K562 (cell line): ENCODE measurements around the gene HCFC1R1. TPM values are rescaled to one million over a fixed set of nuclear protein-coding genes. Genes with fewer than 3 reads are reported as not detected.

Source experiments
- ATAC-seq: fragments of 200-7000 bp; cut with Tn5 transposase; 3 replicates; pipeline ENCODE4 v1.9.1; 2020; ENCODE audit warnings: moderate library complexity
- BruUV-seq: library from RNA; stranded (reverse); fragments of 400-500 nt; replicated peaks from 2 replicates; lab custom pipeline; 2021; lab: Mats Ljungman, UMichigan
- CTCF ChIA-PET: fragments of 300-600 bp; formaldehyde crosslinking; extraction: SDS; loops from one replicate; lab custom pipeline; 2021; ENCODE audit warnings: low intra/inter-chr PET ratio; lab: Yijun Ruan, JAX
- POLR2A ChIA-PET: fragments of 300-600, 350-650 bp; sonication (Branson Sonifier 250); formaldehyde crosslinking; extraction: SDS; loops from one replicate; lab custom pipeline; 2021; ENCODE audit warnings: antibody characterized with exemption, inconsistent platforms; lab: Yijun Ruan, JAX
- DNase-seq, 4 experiments: peaks; one replicate each; pipeline versions ENCODE4 v3.0.0 to v3.0.0-alpha.2; 2011 to 2018; ENCODE audit warnings: low spot score in 3 of 4, mixed read lengths in 3 of 4; ENCODE audit errors: extremely low read depth in 1 of 4
- FAIRE-seq: peaks from 2 replicates; lab custom pipeline; 2011; peaks lifted over from hg19 to GRCh38; lab: Jason Lieb, UNC
- H2AFZ ChIP-seq: 2 replicates; pipeline ENCODE4 v1.6.0; 2011; ENCODE audit warnings: low read depth, low read length, control low read depth, inconsistent platforms
- H3K27ac ChIP-seq: fragments of 200-600 bp; 3 replicates; pipeline ENCODE4 v1.8.0; 2011; ENCODE audit warnings: low read depth, mild to moderate bottlenecking, control low read depth, inconsistent platforms, low read length, moderate library complexity, mixed read lengths; ENCODE audit errors: extremely low read depth
- H3K27me3 ChIP-seq, 2 experiments: fragments of 300-600 bp in 1 of 2; 2 replicates in 1 of 2; 3 replicates in 1 of 2; pipeline versions ENCODE4 v1.6.0 to v1.8.0; 2011; ENCODE audit warnings: inconsistent platforms in 2 of 2, low read length in 2 of 2, mild to moderate bottlenecking in 1 of 2, mixed read lengths in 1 of 2, moderate library complexity in 1 of 2; ENCODE audit not compliant: control insufficient read depth in 2 of 2, insufficient read depth in 2 of 2
- H3K36me3 ChIP-seq: fragments of 300-600 bp; 3 replicates; pipeline ENCODE4 v1.8.0; 2011; ENCODE audit warnings: mild to moderate bottlenecking, low read length, inconsistent platforms; ENCODE audit not compliant: control insufficient read depth, insufficient read depth
- H3K4me1 ChIP-seq, 2 experiments: fragments of 200-600 bp in 1 of 2; replicated peaks in 1 of 2; 2 replicates in 1 of 2; 3 replicates in 1 of 2; pipeline versions ENCODE4 v1.5.1 to v1.8.0; 2011; ENCODE audit warnings: inconsistent platforms in 2 of 2, low read length in 2 of 2, mild to moderate bottlenecking in 1 of 2, mixed read lengths in 1 of 2, moderate library complexity in 1 of 2; ENCODE audit not compliant: control insufficient read depth in 2 of 2, insufficient read depth in 2 of 2
- H3K4me2 ChIP-seq: 2 replicates; pipeline ENCODE4 v1.6.1; 2011; ENCODE audit warnings: low read length, control low read depth, inconsistent platforms, mixed read lengths; ENCODE audit not compliant: insufficient read depth
- H3K4me3 ChIP-seq: fragments of 200-600 bp; sonication (generic), shearing (Covaris generic); 2 replicates; pipeline ENCODE4 v1.5.1; 2016; ENCODE audit warnings: control low read depth, inconsistent platforms
- H3K79me2 ChIP-seq: fragments of 200-600 bp; 3 replicates; pipeline ENCODE4 v1.8.0; 2011; ENCODE audit warnings: low read length, inconsistent platforms; ENCODE audit not compliant: control insufficient read depth, insufficient read depth
- H3K9ac ChIP-seq, 2 experiments: 2 replicates each; pipeline versions ENCODE4 v1.6.0 to v1.6.1; 2011; ENCODE audit warnings: low read depth in 2 of 2, low read length in 2 of 2, control low read depth in 1 of 2, inconsistent platforms in 1 of 2, mild to moderate bottlenecking in 1 of 2, mixed read lengths in 1 of 2; ENCODE audit not compliant: insufficient read depth in 1 of 2
- H3K9me1 ChIP-seq: one replicate; pipeline ENCODE4 v1.6.0; 2011; ENCODE audit warnings: inconsistent platforms, mild to moderate bottlenecking, low read length, moderate library complexity; ENCODE audit not compliant: control insufficient read depth, insufficient read depth
- H3K9me3 ChIP-seq: replicated peaks from 2 replicates; pipeline ENCODE4 v1.5.1; 2011; ENCODE audit warnings: low read depth, low read length, inconsistent platforms; ENCODE audit not compliant: control insufficient read depth, insufficient read depth
- H4K20me1 ChIP-seq: replicated peaks from 2 replicates; pipeline ENCODE4 v1.6.1; 2011; ENCODE audit warnings: low read length, inconsistent platforms, mixed read lengths; ENCODE audit not compliant: control insufficient read depth, insufficient read depth
- HCFC1 ChIP-seq: IDR thresholded peaks from 2 replicates; pipeline ENCODE4 v1.6.1; 2012; ENCODE audit warnings: low read depth, low read length, improper control_type of control experiment
- RBFOX2 ChIP-seq: fragments of 200-400 bp; formaldehyde crosslinking; IDR thresholded peaks from 2 replicates; pipeline ENCODE4 v1.6.1; 2017; ENCODE audit warnings: low read depth, mild to moderate bottlenecking, low read length, moderate library complexity
- ZKSCAN1 ChIP-seq: fragments of 150-350 bp; IDR thresholded peaks from 2 replicates; pipeline ENCODE4 v1.6.1; 2016; ENCODE audit warnings: low read depth, low read length
- ZNF695 ChIP-seq: fragments of 450-650 bp; formaldehyde crosslinking; IDR thresholded peaks from 2 replicates; pipeline ENCODE4 v1.4.0; 2020; ENCODE audit warnings: mild to moderate bottlenecking, moderate library complexity
- WGBS: fragments of 100-300 bp; shearing (Covaris generic); methylation state at CpG from one replicate; pipeline ENCODE4 v1.1.6; 2016; ENCODE audit warnings: low coverage, mixed read lengths; ENCODE audit not compliant: insufficient coverage; ENCODE audit errors: missing lambda C conversion rate; 5-methylcytosine and 5-hydroxymethylcytosine counted together
- in situ Hi-C: fragments of 300-500 bp; cut with MboI; formaldehyde crosslinking; loops from 4 replicates; pipeline ENCODE4 v1.15.0; 2018; ENCODE audit warnings: inconsistent platforms, mixed read lengths
- intact Hi-C: fragments of 100-400 bp; cut with micrococcal nuclease; formaldehyde crosslinking; loops from 2 replicates; pipeline ENCODE4 v1.14.2; 2022
- polyA plus RNA-seq, 8 experiments: library from polyadenylated mRNA; depleted of rRNA in 4 of 8; stranded (reverse) in 5 of 8; unstranded in 3 of 8; fragments of >200 nt; fragmentation: Nextera tagmentation in 2 of 8; fragmentation: Illumina TruSeq in 1 of 8; extraction: Ambion mirVana in 2 of 8; extraction: Trizol in 1 of 8; gene quantifications; 2 replicates each; pipeline versions ENCODE4 v1.2.1 to v1.2.3, GENCODE V29; 2011 to 2014; ENCODE audit warnings: inconsistent platforms in 1 of 8, missing spikeins in 1 of 8
- total RNA-seq, 7 experiments: library from RNA; depleted of rRNA in 6 of 7; stranded (reverse); fragments of >200 nt in 6 of 7; fragmentation: Illumina TruSeq in 2 of 7; extraction: Trizol in 2 of 7; gene quantifications; 2 replicates each; pipeline versions ENCODE4 v1.2.1 to v1.2.3, GENCODE V29; 2011 to 2021; ENCODE audit warnings: low replicate concordance in 1 of 7
- TF ChIP-seq, protein P1 (sequence below): fragments of 250-450 bp; sonication (Bioruptor Pico); IDR thresholded peaks from 2 replicates; pipeline ENCODE4 v1.5.0; 2021
- TF ChIP-seq, protein P2 (sequence below), 2 experiments: fragments of 150-350 bp in 1 of 2; IDR thresholded peaks; 2 replicates each; pipeline ENCODE4 v1.6.1; 2012 to 2016; ENCODE audit warnings: low read depth in 2 of 2, low read length in 2 of 2, mild to moderate bottlenecking in 1 of 2, moderate library complexity in 1 of 2
- TF ChIP-seq, protein P3 (sequence below): fragments of 150-350 bp; conservative IDR thresholded peaks from 2 replicates; pipeline ENCODE4 v1.6.1; 2014; ENCODE audit warnings: low read length

Gene HCFC1R1
- total and polyA plus RNA-seq, 9 of the 15 experiments (the other 6 are each of a cell fraction or from before 2014, with no cell fraction given) = 2.2 to 29.0 (median 11.2) TPM

DNA sequence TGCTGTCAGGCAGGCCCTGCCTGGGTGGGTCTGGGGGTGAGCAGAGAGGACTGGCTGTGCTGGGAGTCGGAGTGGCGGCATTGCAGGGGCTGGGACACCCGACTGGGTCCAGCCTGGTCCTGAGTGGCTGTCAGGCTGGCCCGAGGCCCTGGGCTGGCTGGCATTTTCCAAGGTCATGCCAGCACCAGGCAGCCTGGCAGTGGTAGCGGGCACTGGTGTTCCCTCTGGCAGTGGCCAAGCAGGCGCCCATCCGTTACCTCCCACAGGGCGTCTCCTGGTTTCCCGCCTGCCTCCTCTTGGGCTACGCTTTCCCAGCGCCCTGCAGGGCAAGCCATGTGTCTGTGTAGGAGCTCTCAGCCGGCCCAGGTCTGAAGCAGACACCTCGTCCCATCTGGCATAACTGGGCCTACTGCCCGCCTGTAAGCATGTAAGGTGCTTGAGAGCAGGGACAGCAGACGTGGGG, 37.8 kb downstream of the HCFC1R1 start:
- Histone ChIP-seq H3K9me1 (no peaks in the 10 kb centered on the region), H3K9me3 (no peaks in the 10 kb centered on the region), H4K20me1 (no peaks in the 10 kb centered on the region), H3K9ac (peak overlapping the region in 1 of 2 experiments; percentile 23; a peak in 2 of 4 replicates), H3K4me1 (peaks cover 19 to 71% of the 10 kb centered on the region in 2 experiments), H3K4me3 (no peak overlapping the region), H3K79me2 (peaks cover 2% of the 10 kb centered on the region; the same call in 2 of the 3 replicates), H3K36me3 (no peaks in the 10 kb centered on the region), H3K27ac (no peak overlapping the region), H3K4me2 (no peak overlapping the region), H3K27me3 (no peaks in the 10 kb centered on the region), H2AFZ (no peak overlapping the region)
- intact Hi-C loops = no loop called here
- no peak for DNase-seq
- 65% methylated on average over 15 of the region's 15 CpGs for WGBS
- ChIA-PET POLR2A (interaction anchor here (1.0 kb wide), 1 partner anchor 14 kb away, joined by 3 read pairs; no protein-coding TSS in a partner anchor), CTCF (no interaction called here)
- in situ Hi-C loops = no loop called here
- no TSS peak for BruUV-seq
- TF ChIP-seq, protein P1, sequence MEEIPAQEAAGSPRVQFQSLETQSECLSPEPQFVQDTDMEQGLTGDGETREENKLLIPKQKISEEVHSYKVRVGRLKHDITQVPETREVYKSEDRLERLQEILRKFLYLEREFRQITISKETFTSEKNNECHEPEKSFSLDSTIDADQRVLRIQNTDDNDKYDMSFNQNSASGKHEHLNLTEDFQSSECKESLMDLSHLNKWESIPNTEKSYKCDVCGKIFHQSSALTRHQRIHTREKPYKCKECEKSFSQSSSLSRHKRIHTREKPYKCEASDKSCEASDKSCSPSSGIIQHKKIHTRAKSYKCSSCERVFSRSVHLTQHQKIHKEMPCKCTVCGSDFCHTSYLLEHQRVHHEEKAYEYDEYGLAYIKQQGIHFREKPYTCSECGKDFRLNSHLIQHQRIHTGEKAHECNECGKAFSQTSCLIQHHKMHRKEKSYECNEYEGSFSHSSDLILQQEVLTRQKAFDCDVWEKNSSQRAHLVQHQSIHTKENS (CRISPR knock-in tag) = no peak
- 0 out of 2 replicates have a peak, but pooled peaks have one; percentile 51 for TF ChIP-seq ZKSCAN1
- FAIRE-seq = no peak
- ATAC-seq = no peak

DNA sequence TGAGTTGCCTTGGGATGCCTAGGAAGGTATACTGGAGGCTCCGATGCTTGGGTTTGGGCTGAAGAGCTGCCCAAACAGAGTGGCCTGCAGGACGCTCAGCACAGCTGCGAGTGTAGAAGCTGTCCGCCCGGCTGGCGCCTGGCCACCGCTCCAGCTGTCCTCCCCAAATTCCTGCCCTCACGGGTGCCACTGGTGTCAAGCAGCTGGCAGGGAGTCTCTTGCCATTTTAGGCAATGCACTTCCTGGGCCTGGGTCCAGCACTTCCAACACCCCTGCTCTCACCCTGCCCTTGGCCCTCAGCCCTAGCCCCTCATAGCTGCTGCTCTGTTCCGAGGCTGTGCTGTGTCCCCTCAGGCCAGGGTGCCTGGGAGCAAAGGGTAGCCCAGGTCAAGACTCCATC, 38.3 kb downstream of the HCFC1R1 start:
- Histone ChIP-seq H3K79me2 (peaks cover 7% of the 10 kb centered on the region), H4K20me1 (no peaks in the 10 kb centered on the region), H3K9ac (peak overlapping the region in 1 of 2 experiments; percentile 23; a peak in 2 of 4 replicates), H3K36me3 (no peaks in the 10 kb centered on the region), H3K4me2 (no peak overlapping the region), H3K4me1 (peaks cover 19 to 71% of the 10 kb centered on the region in 2 experiments), H3K4me3 (no peak overlapping the region), H3K9me3 (no peaks in the 10 kb centered on the region), H3K27me3 (no peaks in the 10 kb centered on the region), H3K9me1 (no peaks in the 10 kb centered on the region), H2AFZ (no peak overlapping the region), H3K27ac (no peak overlapping the region)
- in situ Hi-C loops = no loop called here
- CTCF ChIA-PET = no interaction called here
- DNase-seq = no peak
- ATAC-seq = no peak
- POLR2A ChIA-PET = interaction anchor here (1.0 to 1.2 kb wide), 2 partner anchors 15 to 140 kb away, joined by 3 to 5 read pairs; no protein-coding TSS in a partner anchor
- BruUV-seq = no TSS peak
- TF ChIP-seq HCFC1 (no peak), RBFOX2 (no peak), ZNF695 (CRISPR knock-in tag) (no peak)
- TF ChIP-seq, protein P2, sequence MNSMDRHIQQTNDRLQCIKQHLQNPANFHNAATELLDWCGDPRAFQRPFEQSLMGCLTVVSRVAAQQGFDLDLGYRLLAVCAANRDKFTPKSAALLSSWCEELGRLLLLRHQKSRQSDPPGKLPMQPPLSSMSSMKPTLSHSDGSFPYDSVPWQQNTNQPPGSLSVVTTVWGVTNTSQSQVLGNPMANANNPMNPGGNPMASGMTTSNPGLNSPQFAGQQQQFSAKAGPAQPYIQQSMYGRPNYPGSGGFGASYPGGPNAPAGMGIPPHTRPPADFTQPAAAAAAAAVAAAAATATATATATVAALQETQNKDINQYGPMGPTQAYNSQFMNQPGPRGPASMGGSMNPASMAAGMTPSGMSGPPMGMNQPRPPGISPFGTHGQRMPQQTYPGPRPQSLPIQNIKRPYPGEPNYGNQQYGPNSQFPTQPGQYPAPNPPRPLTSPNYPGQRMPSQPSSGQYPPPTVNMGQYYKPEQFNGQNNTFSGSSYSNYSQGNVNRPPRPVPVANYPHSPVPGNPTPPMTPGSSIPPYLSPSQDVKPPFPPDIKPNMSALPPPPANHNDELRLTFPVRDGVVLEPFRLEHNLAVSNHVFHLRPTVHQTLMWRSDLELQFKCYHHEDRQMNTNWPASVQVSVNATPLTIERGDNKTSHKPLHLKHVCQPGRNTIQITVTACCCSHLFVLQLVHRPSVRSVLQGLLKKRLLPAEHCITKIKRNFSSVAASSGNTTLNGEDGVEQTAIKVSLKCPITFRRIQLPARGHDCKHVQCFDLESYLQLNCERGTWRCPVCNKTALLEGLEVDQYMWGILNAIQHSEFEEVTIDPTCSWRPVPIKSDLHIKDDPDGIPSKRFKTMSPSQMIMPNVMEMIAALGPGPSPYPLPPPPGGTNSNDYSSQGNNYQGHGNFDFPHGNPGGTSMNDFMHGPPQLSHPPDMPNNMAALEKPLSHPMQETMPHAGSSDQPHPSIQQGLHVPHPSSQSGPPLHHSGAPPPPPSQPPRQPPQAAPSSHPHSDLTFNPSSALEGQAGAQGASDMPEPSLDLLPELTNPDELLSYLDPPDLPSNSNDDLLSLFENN (IDR thresholded peaks at IDR 0.05; ENCODE audit: low read depth in 2 of 2, low read length in 2 of 2) = no peak
- TF ChIP-seq, protein P3, sequence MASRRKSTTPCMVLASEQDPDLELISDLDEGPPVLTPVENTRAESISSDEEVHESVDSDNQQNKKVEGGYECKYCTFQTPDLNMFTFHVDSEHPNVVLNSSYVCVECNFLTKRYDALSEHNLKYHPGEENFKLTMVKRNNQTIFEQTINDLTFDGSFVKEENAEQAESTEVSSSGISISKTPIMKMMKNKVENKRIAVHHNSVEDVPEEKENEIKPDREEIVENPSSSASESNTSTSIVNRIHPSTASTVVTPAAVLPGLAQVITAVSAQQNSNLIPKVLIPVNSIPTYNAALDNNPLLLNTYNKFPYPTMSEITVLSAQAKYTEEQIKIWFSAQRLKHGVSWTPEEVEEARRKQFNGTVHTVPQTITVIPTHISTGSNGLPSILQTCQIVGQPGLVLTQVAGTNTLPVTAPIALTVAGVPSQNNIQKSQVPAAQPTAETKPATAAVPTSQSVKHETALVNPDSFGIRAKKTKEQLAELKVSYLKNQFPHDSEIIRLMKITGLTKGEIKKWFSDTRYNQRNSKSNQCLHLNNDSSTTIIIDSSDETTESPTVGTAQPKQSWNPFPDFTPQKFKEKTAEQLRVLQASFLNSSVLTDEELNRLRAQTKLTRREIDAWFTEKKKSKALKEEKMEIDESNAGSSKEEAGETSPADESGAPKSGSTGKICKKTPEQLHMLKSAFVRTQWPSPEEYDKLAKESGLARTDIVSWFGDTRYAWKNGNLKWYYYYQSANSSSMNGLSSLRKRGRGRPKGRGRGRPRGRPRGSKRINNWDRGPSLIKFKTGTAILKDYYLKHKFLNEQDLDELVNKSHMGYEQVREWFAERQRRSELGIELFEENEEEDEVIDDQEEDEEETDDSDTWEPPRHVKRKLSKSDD = no peak
- WGBS = 84% methylated on average over 8 of the region's 9 CpGs
- intact Hi-C loops = no loop called here
- no peak for FAIRE-seq
